ENCODE results near the gene DNAJA4.

DNAJA4 gene

DNA sequence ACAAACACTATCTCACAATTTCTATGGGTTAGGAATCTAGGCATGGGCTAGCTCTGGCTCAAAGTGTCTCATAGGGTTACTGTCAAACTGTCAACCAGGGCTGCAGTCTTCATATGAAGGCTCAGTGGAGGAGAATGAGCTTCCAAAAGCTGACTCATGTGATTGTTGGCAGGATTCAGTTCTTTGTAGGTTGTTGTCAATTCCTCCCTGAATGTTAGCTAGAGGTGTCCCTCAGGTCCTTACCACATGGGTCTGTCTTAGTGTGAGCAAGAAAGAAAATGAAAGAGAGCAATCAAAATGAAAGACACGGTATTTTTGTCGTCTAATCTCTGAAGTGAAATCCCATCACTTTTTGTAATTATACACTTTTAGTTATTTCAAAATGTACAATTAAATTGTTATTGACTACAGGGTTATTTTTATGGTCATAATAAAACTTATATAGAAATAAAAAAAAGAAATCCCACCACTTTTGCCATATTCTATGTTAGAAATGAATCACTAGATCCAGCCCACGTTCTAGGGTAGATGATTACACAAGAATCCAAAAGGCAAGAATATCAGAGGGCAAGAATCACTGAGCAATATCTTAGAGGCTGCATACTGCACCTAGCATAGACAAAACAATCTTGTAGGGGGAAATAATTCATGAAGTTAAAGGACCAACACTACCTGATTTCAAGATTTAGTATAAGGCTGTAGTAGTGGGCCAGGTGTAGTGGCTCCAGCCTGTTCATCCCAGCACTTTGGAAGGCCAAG lies 38.4 kb upstream of the DNAJA4 start:
- Histone ChIP-seq H4K20me1 (ENCODE audit: control insufficient read depth, insufficient read depth, low read depth, low read length) (no peaks in the 10 kb centered on the region), H3K36me3 (ENCODE audit: control insufficient read depth, low read length) (no peaks in the 10 kb centered on the region), H3K4me3 (ENCODE audit: low read length) (no peak overlapping the region), H3K9me3 (ENCODE audit: control insufficient read depth, insufficient read depth, low read length) (no peaks in the 10 kb centered on the region), H3K4me2 (ENCODE audit: low read length) (no peak overlapping the region), H3K9me2 (replicated peaks; ENCODE audit: control insufficient read depth, low read length) (no peaks in the 10 kb centered on the region), H3K27ac (ENCODE audit: low read depth, low read length) (no peak overlapping the region), H3K79me2 (ENCODE audit: control insufficient read depth, low read length) (no peaks in the 10 kb centered on the region), H3K27me3 (ENCODE audit: control insufficient read depth, low read length) (peaks cover 7% of the 10 kb centered on the region), H3F3A (ENCODE audit: control insufficient read depth, insufficient read depth) (no peaks in the 10 kb centered on the region), H3K4me1 (ENCODE audit: control insufficient read depth, low read length) (no peaks in the 10 kb centered on the region)
- TF ChIP-seq CTCF (IDR thresholded peaks at IDR 0.05; ENCODE audit: low read depth, low read length, poor library complexity, severe bottlenecking) (no peak), EZH2phosphoT487 (IDR thresholded peaks at IDR 0.05; ENCODE audit: borderline replicate concordance, low read length) (no peak)

- TF ChIP-seq CTCF (IDR thresholded peaks at IDR 0.05; ENCODE audit: low read depth, low read length, poor library complexity, severe bottlenecking) = no peak
- no peak for TF ChIP-seq EZH2phosphoT487 (IDR thresholded peaks at IDR 0.05; ENCODE audit: borderline replicate concordance, low read length)
- H3K79me2 ChIP-seq (ENCODE audit: control insufficient read depth, low read length) = no peaks in the 10 kb centered on the region
- H3K4me1 ChIP-seq (ENCODE audit: control insufficient read depth, low read length) = no peaks in the 10 kb centered on the region
- H3K9me2 ChIP-seq (replicated peaks; ENCODE audit: control insufficient read depth, low read length) = no peaks in the 10 kb centered on the region
- no peaks in the 10 kb centered on the region for H3K36me3 ChIP-seq (ENCODE audit: control insufficient read depth, low read length)
- no peaks in the 10 kb centered on the region for H4K20me1 ChIP-seq (ENCODE audit: control insufficient read depth, insufficient read depth, low read depth, low read length)
- H3K4me3 ChIP-seq (ENCODE audit: low read length) = no peak overlapping the region
- no peak overlapping the region for H3K27ac ChIP-seq (ENCODE audit: low read depth, low read length)
- H3K9me3 ChIP-seq (ENCODE audit: control insufficient read depth, insufficient read depth, low read length) = no peaks in the 10 kb centered on the region
- peaks cover 14% of the 10 kb centered on the region for H3K27me3 ChIP-seq (ENCODE audit: control insufficient read depth, low read length)
- H3F3A ChIP-seq (ENCODE audit: control insufficient read depth, insufficient read depth) = no peaks in the 10 kb centered on the region
- no peak overlapping the region for H3K4me2 ChIP-seq (ENCODE audit: low read length)
Observed at GRCh38 chr15:78228356-78228996, 35.9 kb upstream of the DNAJA4 start.

DNA sequence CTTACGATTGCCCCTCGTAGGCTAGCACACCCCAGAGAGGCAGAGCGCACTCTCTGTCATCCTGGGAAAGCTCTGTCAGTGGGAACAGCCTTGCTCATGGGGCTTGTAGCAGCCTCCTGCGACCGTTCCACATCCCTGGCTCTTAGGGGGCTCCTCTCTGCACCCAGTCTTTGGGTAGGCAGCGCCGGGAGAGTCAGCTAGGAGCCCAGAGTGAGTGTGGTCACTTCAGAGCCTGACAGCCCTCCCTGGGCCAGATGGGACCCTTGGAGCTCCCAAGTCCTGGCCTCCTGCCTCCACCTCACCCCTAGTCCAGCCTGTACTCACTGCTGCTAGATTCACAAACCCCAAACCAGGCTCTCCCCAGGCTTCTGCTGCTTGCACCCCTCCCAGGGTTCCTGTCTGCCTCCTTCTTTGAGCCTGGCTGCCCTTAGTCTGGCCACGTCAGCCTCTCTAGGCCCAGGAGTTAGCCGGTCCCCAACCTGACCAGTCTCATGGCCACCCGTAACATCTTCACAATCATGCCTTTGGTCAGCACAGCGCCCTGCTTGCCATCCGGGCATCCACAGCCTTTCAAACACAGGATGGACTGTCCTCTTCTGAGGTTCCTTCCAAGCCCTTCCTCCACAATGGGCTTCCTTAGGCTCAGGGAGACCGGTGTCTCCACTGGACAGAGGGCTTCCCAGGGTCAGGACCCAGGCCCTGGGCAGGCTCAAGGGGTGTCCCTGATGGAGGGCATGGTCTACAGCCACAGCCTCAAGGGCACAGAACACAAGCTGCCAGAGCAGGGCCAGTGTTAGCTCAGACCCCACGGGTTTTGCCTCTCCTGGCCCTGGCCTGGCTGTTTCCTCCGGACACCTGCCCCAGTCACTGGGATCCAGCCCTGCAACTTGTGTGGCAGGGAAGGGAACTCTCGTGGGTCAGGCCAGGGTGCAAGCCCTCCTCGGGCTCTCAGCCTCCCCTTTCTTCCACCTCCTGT lies 34.6 kb upstream of the DNAJA4 start:
- TF ChIP-seq EZH2phosphoT487 (IDR thresholded peaks at IDR 0.05; ENCODE audit: borderline replicate concordance, low read length) (no peak), CTCF (IDR thresholded peaks at IDR 0.05; ENCODE audit: low read depth, low read length, poor library complexity, severe bottlenecking) (no peak)
- Histone ChIP-seq H3K36me3 (ENCODE audit: control insufficient read depth, low read length) (no peaks in the 10 kb centered on the region), H3K27ac (ENCODE audit: low read depth, low read length) (no peak overlapping the region), H3K4me3 (ENCODE audit: low read length) (no peak overlapping the region), H4K20me1 (ENCODE audit: control insufficient read depth, insufficient read depth, low read depth, low read length) (no peaks in the 10 kb centered on the region), H3F3A (ENCODE audit: control insufficient read depth, insufficient read depth) (no peaks in the 10 kb centered on the region), H3K9me2 (replicated peaks; ENCODE audit: control insufficient read depth, low read length) (no peaks in the 10 kb centered on the region), H3K27me3 (ENCODE audit: control insufficient read depth, low read length) (peaks cover 24% of the 10 kb centered on the region), H3K4me2 (ENCODE audit: low read length) (no peak overlapping the region), H3K79me2 (ENCODE audit: control insufficient read depth, low read length) (no peaks in the 10 kb centered on the region), H3K9me3 (ENCODE audit: control insufficient read depth, insufficient read depth, low read length) (no peaks in the 10 kb centered on the region), H3K4me1 (ENCODE audit: control insufficient read depth, low read length) (0 out of 2 replicates have a peak, but pooled peaks cover 2% of the 10 kb centered on the region)
